ENCODE data around the gene ITGB3BP. TPM values are rescaled to one million over a fixed set of nuclear protein-coding genes. Genes with fewer than 3 reads are reported as not detected.
A peak's percentile ranks its signal among the peaks of the same experiment; 100 is the strongest.

ITGB3BP gene
- total RNA-seq, 1 experiment from 2014 or later, result 50.2 TPM

GRCh38 chr1:63405987-63406386 is 117.0 kb downstream of the ITGB3BP start (continued):
- no peak for TF ChIP-seq AR (CRISPR knock-in tag; IDR thresholded peaks at IDR 0.05)
- TF ChIP-seq CDX4 (CRISPR knock-in tag; IDR thresholded peaks at IDR 0.05; ENCODE audit: borderline replicate concordance), result no peak
- TF ChIP-seq ZNF219 (CRISPR knock-in tag; IDR thresholded peaks at IDR 0.05; ENCODE audit: borderline replicate concordance), result no peak
- TF ChIP-seq GRHL2 (CRISPR knock-in tag; IDR thresholded peaks at IDR 0.05; ENCODE audit: insufficient replicate concordance, severe bottlenecking), result no peak

- no peaks in the 10 kb centered on the region for H3K36me3 Mint-ChIP-seq
- DNase-seq (ENCODE audit: low spot score), result no peak
- POLR2A ChIA-PET, result no interaction called here
- 0 out of 2 replicates have a peak, but pooled peaks cover 2% of the 10 kb centered on the region for H3K4me1 Mint-ChIP-seq
- ATAC-seq, result no peak
- peak overlapping the region; percentile 32; the same call in 1 of the 2 replicates for H3K27ac Mint-ChIP-seq
- H3K4me3 Mint-ChIP-seq, result no peak overlapping the region
- H3K27me3 Mint-ChIP-seq (ENCODE audit: low read depth), result no peaks in the 10 kb centered on the region
- CTCF ChIA-PET, result interaction anchor here (1.4 to 1.6 kb wide), 2 partner anchors 78 to 499 kb away, joined by 3 to 4 read pairs; no protein-coding TSS in a partner anchor
- TF ChIP-seq CDX4 (CRISPR knock-in tag; IDR thresholded peaks at IDR 0.05; ENCODE audit: borderline replicate concordance) (no peak), NR3C1 (CRISPR knock-in tag; conservative IDR thresholded peaks at IDR 0.05; ENCODE audit: low read depth) (no peak), GTF2I (CRISPR knock-in tag; conservative IDR thresholded peaks at IDR 0.05) (no peak), HMGA2 (CRISPR knock-in tag; IDR thresholded peaks at IDR 0.05) (no peak), ETV6 (CRISPR knock-in tag; IDR thresholded peaks at IDR 0.05) (no peak), TEAD4 (CRISPR knock-in tag; IDR thresholded peaks at IDR 0.05) (no peak), ZNF121 (CRISPR knock-in tag; IDR thresholded peaks at IDR 0.05) (no peak), OVOL2 (CRISPR knock-in tag; IDR thresholded peaks at IDR 0.05; ENCODE audit: borderline replicate concordance) (no peak), ZNF263 (CRISPR knock-in tag; IDR thresholded peaks at IDR 0.05; ENCODE audit: low read depth) (no peak), TEAD1 (CRISPR knock-in tag; IDR thresholded peaks at IDR 0.05) (no peak), ZNF532 (CRISPR knock-in tag; IDR thresholded peaks at IDR 0.05; ENCODE audit: borderline replicate concordance) (no peak), EMX1 (CRISPR knock-in tag; IDR thresholded peaks at IDR 0.05) (no peak)
- no peaks in the 10 kb centered on the region for H3K9me3 Mint-ChIP-seq
Observed at GRCh38 chr1:63405021-63405420, 118.0 kb downstream of the ITGB3BP start.

GRCh38 chr1:63403386-63403785 is 119.6 kb downstream of the ITGB3BP start:
- TF ChIP-seq HMGA2 (CRISPR knock-in tag; IDR thresholded peaks at IDR 0.05) (no peak), ETV6 (CRISPR knock-in tag; IDR thresholded peaks at IDR 0.05) (no peak), ATF3 (CRISPR knock-in tag; conservative IDR thresholded peaks at IDR 0.05) (no peak), MXD4 (CRISPR knock-in tag; IDR thresholded peaks at IDR 0.05; ENCODE audit: borderline replicate concordance) (no peak), MYBL2 (CRISPR knock-in tag; IDR thresholded peaks at IDR 0.05) (no peak), ZNF138 (CRISPR knock-in tag; conservative IDR thresholded peaks at IDR 0.05) (no peak)
- Mint-ChIP-seq H3K27ac (no peak overlapping the region), H3K4me1 (0 out of 2 replicates have a peak, but pooled peaks cover 2% of the 10 kb centered on the region), H3K4me3 (no peak overlapping the region), H3K36me3 (peaks cover 10% of the 10 kb centered on the region), H3K9me3 (peaks cover 4% of the 10 kb centered on the region), H3K27me3 (ENCODE audit: low read depth) (no peaks in the 10 kb centered on the region)
- ATAC-seq, result no peak
- CTCF ChIA-PET, result no interaction called here
- DNase-seq (ENCODE audit: low spot score), result no peak
- POLR2A ChIA-PET, result no interaction called here
